Liver (tissue), 9 donors: ENCODE results near the gene TTC21B. TPM values are rescaled to one million over a fixed set of nuclear protein-coding genes. Genes with fewer than 3 reads are reported as not detected.

Source experiments
- DNase-seq: peaks from one replicate; pipeline ENCODE4 v3.0.0-alpha.2; 2017; ENCODE audit warnings: low spot score
- H3K27ac ChIP-seq, 2 donors: one replicate each; pipeline ENCODE4 v1.7.0; 2013; ENCODE audit warnings: inconsistent platforms in 2 of 2, low read length in 2 of 2, control low read depth in 1 of 2, low read depth in 1 of 2, mild to moderate bottlenecking in 1 of 2
- H3K27me3 ChIP-seq, 4 donors: one replicate each; pipeline versions ENCODE4 v1.6.1 to v1.7.0; 2013; ENCODE audit warnings: low read length in 3 of 4, inconsistent platforms in 1 of 4, mild to moderate bottlenecking in 1 of 4, moderate library complexity in 1 of 4; ENCODE audit not compliant: control insufficient read depth in 4 of 4, insufficient read depth in 4 of 4
- H3K36me3 ChIP-seq, 4 donors: one replicate each; pipeline versions ENCODE4 v1.6.1 to v1.7.0; 2013; ENCODE audit warnings: low read length in 3 of 4, mild to moderate bottlenecking in 3 of 4, low read depth in 1 of 4, moderate library complexity in 1 of 4; ENCODE audit not compliant: control insufficient read depth in 4 of 4, insufficient read depth in 3 of 4
- H3K4me1 ChIP-seq, 4 donors: one replicate each; pipeline versions ENCODE4 v1.6.1 to v1.7.0; 2013; ENCODE audit warnings: low read length in 3 of 4, mild to moderate bottlenecking in 3 of 4, moderate library complexity in 1 of 4; ENCODE audit not compliant: control insufficient read depth in 4 of 4, insufficient read depth in 4 of 4
- H3K4me3 ChIP-seq, 3 donors: one replicate each; pipeline versions ENCODE4 v1.6.1 to v1.7.0; 2013; ENCODE audit warnings: low read length in 3 of 3, control low read depth in 1 of 3, low read depth in 1 of 3, mild to moderate bottlenecking in 1 of 3
- H3K9ac ChIP-seq, 2 donors: one replicate each; pipeline ENCODE4 v1.7.0; 2013; ENCODE audit warnings: low read length in 2 of 2, mild to moderate bottlenecking in 2 of 2, moderate library complexity in 2 of 2, control low read depth in 1 of 2, low read depth in 1 of 2
- H3K9me3 ChIP-seq, 4 donors: one replicate each; pipeline versions ENCODE4 v1.6.1 to v1.7.0; 2013; ENCODE audit warnings: low read length in 3 of 4; ENCODE audit not compliant: control insufficient read depth in 4 of 4
- ATF3 ChIP-seq: IDR thresholded peaks from 2 replicates; pipeline ENCODE4 v1.6.1; 2016; ENCODE audit warnings: antibody characterized with exemption
- CTCF ChIP-seq: fragments of 150-350 bp; IDR thresholded peaks from 2 replicates; pipeline ENCODE4 v1.5.1; 2017; ENCODE audit warnings: improper control_type of control experiment, low read depth, low read length; ENCODE audit not compliant: missing input control
- EGR1 ChIP-seq, 2 donors: IDR thresholded peaks; 2 replicates each; pipeline ENCODE4 v1.6.1; 2016 to 2018; ENCODE audit warnings: antibody characterized with exemption in 2 of 2, low read depth in 2 of 2
- FOXA1 ChIP-seq: IDR thresholded peaks from 2 replicates; pipeline ENCODE4 v1.6.1; 2016; ENCODE audit warnings: antibody characterized with exemption
- FOXA2 ChIP-seq: IDR thresholded peaks from 2 replicates; pipeline ENCODE4 v1.6.1; 2016; ENCODE audit warnings: antibody characterized with exemption
- GABPA ChIP-seq, 2 donors: IDR thresholded peaks in 1 of 2; conservative IDR thresholded peaks in 1 of 2; 2 replicates each; pipeline ENCODE4 v1.6.1; 2016; ENCODE audit warnings: antibody characterized with exemption in 2 of 2, mild to moderate bottlenecking in 1 of 2, moderate library complexity in 1 of 2
- HNF4A ChIP-seq, 2 donors: conservative IDR thresholded peaks; 2 replicates each; pipeline ENCODE4 v1.6.1; 2016; ENCODE audit warnings: antibody characterized with exemption in 2 of 2, mild to moderate bottlenecking in 2 of 2
- HNF4G ChIP-seq: IDR thresholded peaks from 2 replicates; pipeline ENCODE4 v1.6.1; 2016; ENCODE audit warnings: antibody characterized with exemption
- JUND ChIP-seq, 2 donors: IDR thresholded peaks; 2 replicates each; pipeline ENCODE4 v1.6.1; 2016; ENCODE audit warnings: antibody characterized with exemption in 2 of 2
- NR2F2 ChIP-seq: IDR thresholded peaks from 2 replicates; pipeline ENCODE4 v1.6.1; 2016; ENCODE audit warnings: antibody characterized with exemption
- RAD21 ChIP-seq, 2 donors: IDR thresholded peaks; 2 replicates each; pipeline ENCODE4 v1.6.1; 2016; ENCODE audit warnings: antibody characterized with exemption in 2 of 2, mild to moderate bottlenecking in 2 of 2
- RXRA ChIP-seq, 2 donors: IDR thresholded peaks; 2 replicates each; pipeline ENCODE4 v1.6.1; 2017 to 2018; ENCODE audit warnings: antibody characterized with exemption in 2 of 2, mild to moderate bottlenecking in 1 of 2
- SP1 ChIP-seq: IDR thresholded peaks from 2 replicates; pipeline ENCODE4 v1.6.1; 2018; ENCODE audit warnings: antibody characterized with exemption, mild to moderate bottlenecking
- TAF1 ChIP-seq: conservative IDR thresholded peaks from 2 replicates; pipeline ENCODE4 v1.6.1; 2016; ENCODE audit warnings: antibody characterized with exemption, mild to moderate bottlenecking
- YY1 ChIP-seq: IDR thresholded peaks from 2 replicates; pipeline ENCODE4 v1.6.1; 2016; ENCODE audit warnings: antibody characterized with exemption, mild to moderate bottlenecking
- ZBTB33 ChIP-seq: IDR thresholded peaks from 2 replicates; pipeline ENCODE4 v1.6.1; 2016; ENCODE audit warnings: antibody characterized with exemption
- WGBS: extraction: QIAGEN DNeasy Blood & Tissue Kit; methylation state at CpG from one replicate; pipeline ENCODE4 v1.1.7; 2013; 5-methylcytosine and 5-hydroxymethylcytosine counted together
- polyA plus RNA-seq, 2 donors: library from polyadenylated mRNA; stranded (reverse) in 1 of 2; unstranded in 1 of 2; fragments of 200-250 nt in 1 of 2; fragments of >200 nt in 1 of 2; fragmentation: Nextera tagmentation in 1 of 2; extraction: Ambion mirVana in 1 of 2; gene quantifications; one replicate each; pipeline versions ENCODE4 v1.2.1 to v1.2.3, GENCODE V29; 2013 to 2015
- total RNA-seq, 2 donors: library from RNA; depleted of rRNA; stranded (reverse); fragments of >200 nt; gene quantifications; one replicate each; pipeline ENCODE4 v1.2.3, GENCODE V29; 2014
- TF ChIP-seq, protein P1 (sequence below): IDR thresholded peaks from 2 replicates; pipeline ENCODE4 v1.6.1; 2016; ENCODE audit warnings: antibody characterized with exemption
- TF ChIP-seq, protein P2 (sequence below): IDR thresholded peaks from 2 replicates; pipeline ENCODE4 v1.6.1; 2016; ENCODE audit warnings: antibody characterized with exemption, mild to moderate bottlenecking
- donor health status: healthy.
- donor health status: healthy.
- donor health status: healthy.
- donor health status: healthy.
- donor health status: healthy.

TTC21B gene
- total and polyA plus RNA-seq, 4 donors: 2.0 to 25.3 (median 12.7) TPM

DNA sequence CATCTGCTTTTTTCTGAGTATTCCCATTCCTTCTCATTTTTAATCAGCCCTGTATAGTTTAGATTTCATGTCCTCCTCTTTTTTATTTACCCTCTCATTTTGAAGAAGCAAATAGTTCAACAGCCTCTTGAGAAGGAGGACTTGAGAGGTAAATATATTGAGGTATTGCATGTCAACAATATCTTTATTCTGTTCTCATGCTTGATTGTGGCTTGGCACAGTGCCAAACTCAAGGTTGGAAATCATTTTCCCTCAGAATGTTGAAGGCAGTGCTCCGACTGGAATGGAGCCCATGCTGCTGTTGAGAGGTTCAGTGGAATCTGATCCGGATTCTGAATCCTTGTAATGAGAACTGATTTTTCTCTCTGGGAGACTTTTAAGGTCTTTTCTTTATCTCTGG, 128.5 kb downstream of the TTC21B start:
- Histone ChIP-seq H3K9ac (no peak overlapping the region), H3K27ac (no peak overlapping the region), H3K9me3 (no peaks in the 10 kb centered on the region), H3K4me1 (no peaks in the 10 kb centered on the region), H3K27me3 (no peaks in the 10 kb centered on the region), H3K36me3 (no peaks in the 10 kb centered on the region), H3K4me3 (no peak overlapping the region)
- WGBS: 53% methylated on average over 2 of the region's 2 CpGs
- TF ChIP-seq, protein P1, sequence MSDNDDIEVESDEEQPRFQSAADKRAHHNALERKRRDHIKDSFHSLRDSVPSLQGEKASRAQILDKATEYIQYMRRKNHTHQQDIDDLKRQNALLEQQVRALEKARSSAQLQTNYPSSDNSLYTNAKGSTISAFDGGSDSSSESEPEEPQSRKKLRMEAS: no peak
- TF ChIP-seq YY1 (no peak), ZBTB33 (no peak), FOXA1 (no peak), CTCF (no peak), ATF3 (no peak), HNF4G (no peak), HNF4A (conservative IDR thresholded peaks at IDR 0.05) (no peak), GABPA (IDR thresholded peaks at IDR 0.05 in 1 of 2, conservative IDR thresholded peaks at IDR 0.05 in 1 of 2) (no peak), EGR1 (IDR thresholded peaks at IDR 0.05; ENCODE audit: low read depth in 2 of 2) (no peak), SP1 (no peak), TAF1 (no peak), RXRA (IDR thresholded peaks at IDR 0.05) (no peak), JUND (IDR thresholded peaks at IDR 0.05) (no peak), RAD21 (IDR thresholded peaks at IDR 0.05) (no peak), NR2F2 (no peak), FOXA2 (no peak)
- TF ChIP-seq, protein P2, sequence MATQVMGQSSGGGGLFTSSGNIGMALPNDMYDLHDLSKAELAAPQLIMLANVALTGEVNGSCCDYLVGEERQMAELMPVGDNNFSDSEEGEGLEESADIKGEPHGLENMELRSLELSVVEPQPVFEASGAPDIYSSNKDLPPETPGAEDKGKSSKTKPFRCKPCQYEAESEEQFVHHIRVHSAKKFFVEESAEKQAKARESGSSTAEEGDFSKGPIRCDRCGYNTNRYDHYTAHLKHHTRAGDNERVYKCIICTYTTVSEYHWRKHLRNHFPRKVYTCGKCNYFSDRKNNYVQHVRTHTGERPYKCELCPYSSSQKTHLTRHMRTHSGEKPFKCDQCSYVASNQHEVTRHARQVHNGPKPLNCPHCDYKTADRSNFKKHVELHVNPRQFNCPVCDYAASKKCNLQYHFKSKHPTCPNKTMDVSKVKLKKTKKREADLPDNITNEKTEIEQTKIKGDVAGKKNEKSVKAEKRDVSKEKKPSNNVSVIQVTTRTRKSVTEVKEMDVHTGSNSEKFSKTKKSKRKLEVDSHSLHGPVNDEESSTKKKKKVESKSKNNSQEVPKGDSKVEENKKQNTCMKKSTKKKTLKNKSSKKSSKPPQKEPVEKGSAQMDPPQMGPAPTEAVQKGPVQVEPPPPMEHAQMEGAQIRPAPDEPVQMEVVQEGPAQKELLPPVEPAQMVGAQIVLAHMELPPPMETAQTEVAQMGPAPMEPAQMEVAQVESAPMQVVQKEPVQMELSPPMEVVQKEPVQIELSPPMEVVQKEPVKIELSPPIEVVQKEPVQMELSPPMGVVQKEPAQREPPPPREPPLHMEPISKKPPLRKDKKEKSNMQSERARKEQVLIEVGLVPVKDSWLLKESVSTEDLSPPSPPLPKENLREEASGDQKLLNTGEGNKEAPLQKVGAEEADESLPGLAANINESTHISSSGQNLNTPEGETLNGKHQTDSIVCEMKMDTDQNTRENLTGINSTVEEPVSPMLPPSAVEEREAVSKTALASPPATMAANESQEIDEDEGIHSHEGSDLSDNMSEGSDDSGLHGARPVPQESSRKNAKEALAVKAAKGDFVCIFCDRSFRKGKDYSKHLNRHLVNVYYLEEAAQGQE: no peak
- DNase-seq: no peak

Other genes with a start within 250 kb of the TTC21B start
- gene GALNT3, start 159.5 kb downstream of the TTC21B start, total RNA-seq: 1 to 10 TPM; 2.2 to 2.3 TPM
- under 1 TPM; 0.29 to 0.92 TPM for gene GALNT3, start 159.5 kb downstream of the TTC21B start, polyA plus RNA-seq
- gene SCN1A, start 174.2 kb upstream of the TTC21B start, total RNA-seq: not detected
- gene SCN1A, start 174.2 kb upstream of the TTC21B start, polyA plus RNA-seq: under 1 TPM in 1 of 2 donors, not detected in 1; 0.11 TPM